ENCODE results near the gene BCAR1.

DNA sequence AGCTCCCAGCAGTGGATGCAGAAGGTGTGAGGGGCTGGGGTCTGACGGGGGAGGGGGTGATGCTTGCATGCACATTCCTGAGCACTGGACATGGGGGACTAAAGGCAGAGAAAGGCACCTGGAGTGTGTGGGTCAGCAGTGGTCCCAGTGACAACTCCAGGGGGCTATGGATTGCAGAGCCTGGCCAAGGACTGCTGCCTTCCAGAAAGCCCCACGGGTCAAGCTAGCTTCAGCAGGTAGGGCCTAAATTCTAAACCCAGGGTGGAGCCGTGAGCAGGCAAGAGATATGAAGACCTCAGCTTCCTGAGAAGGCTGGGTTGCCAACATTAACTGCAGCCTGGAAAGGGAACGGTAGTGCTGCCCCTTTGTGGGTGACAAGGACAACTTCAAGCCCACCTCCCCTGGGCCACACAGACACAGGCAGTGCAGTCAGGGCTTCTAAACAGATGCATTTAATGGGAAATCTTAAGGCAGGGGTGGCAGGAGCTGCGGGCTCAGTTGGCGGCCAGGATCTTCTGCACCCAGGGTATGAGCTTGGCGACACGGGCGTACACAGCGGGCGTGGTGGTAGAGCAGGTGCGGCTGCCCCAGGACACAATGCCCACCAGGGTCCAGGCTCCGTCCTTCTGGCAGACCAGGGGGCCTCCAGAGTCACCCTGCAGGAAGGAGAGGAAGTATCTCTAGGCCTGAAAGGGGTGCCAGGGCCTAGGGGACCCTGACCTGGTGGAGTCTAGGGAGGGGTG is 47.6 kb downstream of the BCAR1 start:
- no peak for TF ChIP-seq POLR2A (IDR thresholded peaks at IDR 0.05)
- TF ChIP-seq, protein P1, sequence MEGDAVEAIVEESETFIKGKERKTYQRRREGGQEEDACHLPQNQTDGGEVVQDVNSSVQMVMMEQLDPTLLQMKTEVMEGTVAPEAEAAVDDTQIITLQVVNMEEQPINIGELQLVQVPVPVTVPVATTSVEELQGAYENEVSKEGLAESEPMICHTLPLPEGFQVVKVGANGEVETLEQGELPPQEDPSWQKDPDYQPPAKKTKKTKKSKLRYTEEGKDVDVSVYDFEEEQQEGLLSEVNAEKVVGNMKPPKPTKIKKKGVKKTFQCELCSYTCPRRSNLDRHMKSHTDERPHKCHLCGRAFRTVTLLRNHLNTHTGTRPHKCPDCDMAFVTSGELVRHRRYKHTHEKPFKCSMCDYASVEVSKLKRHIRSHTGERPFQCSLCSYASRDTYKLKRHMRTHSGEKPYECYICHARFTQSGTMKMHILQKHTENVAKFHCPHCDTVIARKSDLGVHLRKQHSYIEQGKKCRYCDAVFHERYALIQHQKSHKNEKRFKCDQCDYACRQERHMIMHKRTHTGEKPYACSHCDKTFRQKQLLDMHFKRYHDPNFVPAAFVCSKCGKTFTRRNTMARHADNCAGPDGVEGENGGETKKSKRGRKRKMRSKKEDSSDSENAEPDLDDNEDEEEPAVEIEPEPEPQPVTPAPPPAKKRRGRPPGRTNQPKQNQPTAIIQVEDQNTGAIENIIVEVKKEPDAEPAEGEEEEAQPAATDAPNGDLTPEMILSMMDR (IDR thresholded peaks at IDR 0.05) = no peak
